ENCODE results near the gene C1orf226. TPM values are rescaled to one million over a fixed set of nuclear protein-coding genes. Genes with fewer than 3 reads are reported as not detected.

The C1orf226 gene
- polyA plus RNA-seq, 1 donor: 17.1 TPM

DNA sequence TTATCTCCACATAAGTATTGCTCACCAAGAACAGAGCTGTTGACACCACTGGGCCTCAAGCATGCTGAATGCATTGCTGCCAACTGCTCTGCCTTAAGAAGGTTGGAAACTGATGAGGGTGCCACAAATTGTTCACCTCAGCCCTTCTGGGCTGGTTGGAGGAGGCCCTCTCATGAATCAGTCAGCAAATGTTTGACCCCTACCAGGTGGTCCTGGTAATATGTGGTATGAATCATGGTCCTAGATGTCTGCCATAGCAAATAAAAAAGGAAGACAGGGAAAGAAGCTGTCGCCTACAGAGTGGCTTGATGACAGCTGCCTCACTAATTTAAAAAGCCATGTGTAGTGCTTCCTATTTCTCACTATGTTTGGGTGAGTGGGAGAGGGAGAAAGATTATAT is 17.0 kb upstream of the C1orf226 start:
- Histone ChIP-seq H3K4me3 (ENCODE audit: low read length) (no peak overlapping the region), H3K9me3 (ENCODE audit: control insufficient read depth, low read depth, low read length) (peaks cover 5% of the 10 kb centered on the region), H3K36me3 (ENCODE audit: control insufficient read depth, insufficient read depth, low read length) (peaks cover 6% of the 10 kb centered on the region), H3K4me1 (ENCODE audit: control insufficient read depth, insufficient read depth, low read length) (peaks cover 10% of the 10 kb centered on the region), H3K27ac (ENCODE audit: low read length) (no peak overlapping the region), H3K27me3 (ENCODE audit: control insufficient read depth, insufficient read depth, low read length) (no peaks in the 10 kb centered on the region)
- no peak for DNase-seq
- no CpG with 5 or more reads among the region's 1 CpG for WGBS (ENCODE audit: insufficient coverage, low lambda C conversion rate)

DNA sequence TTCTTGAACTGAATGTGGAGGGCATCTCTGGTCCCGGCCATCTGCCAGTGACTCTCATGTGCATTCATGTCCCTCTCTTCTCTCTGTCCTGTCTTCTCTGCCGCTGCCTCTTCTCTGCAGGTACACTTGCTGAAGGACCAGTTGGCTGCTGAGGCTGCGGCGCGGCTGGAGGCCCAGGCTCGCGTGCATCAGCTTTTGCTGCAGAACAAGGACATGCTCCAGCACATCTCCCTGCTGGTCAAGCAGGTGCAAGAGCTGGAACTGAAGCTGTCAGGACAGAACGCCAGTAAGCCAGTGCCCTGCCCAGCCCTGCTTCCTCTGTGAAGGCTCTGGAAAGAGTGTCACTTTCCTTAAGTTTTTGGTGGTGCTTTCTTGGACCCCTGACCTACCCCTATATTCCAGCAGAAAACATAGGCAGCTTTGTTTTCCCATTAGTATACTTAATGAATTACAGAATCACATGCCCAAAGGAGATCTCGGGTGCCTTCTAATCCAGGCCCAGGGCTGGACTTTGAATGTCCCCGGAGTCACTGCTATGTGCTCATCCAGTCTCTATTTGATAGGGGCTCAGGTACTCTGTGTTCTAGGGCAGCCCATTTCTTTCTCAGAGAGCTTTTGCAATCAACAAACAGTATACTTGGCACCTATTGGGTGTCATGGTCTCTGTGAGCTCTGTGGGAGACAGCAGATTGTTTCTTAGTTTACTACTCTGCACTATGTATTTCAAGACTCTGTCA is 16.1 kb upstream of the C1orf226 start:
- Histone ChIP-seq H3K27me3 (ENCODE audit: control insufficient read depth, insufficient read depth, low read length) (no peaks in the 10 kb centered on the region), H3K4me1 (ENCODE audit: control insufficient read depth, insufficient read depth, low read length) (peaks cover 10% of the 10 kb centered on the region), H3K36me3 (ENCODE audit: control insufficient read depth, insufficient read depth, low read length) (peaks cover 3% of the 10 kb centered on the region), H3K9me3 (ENCODE audit: control insufficient read depth, low read depth, low read length) (peaks cover 5% of the 10 kb centered on the region), H3K27ac (ENCODE audit: low read length) (no peak overlapping the region), H3K4me3 (ENCODE audit: low read length) (no peak overlapping the region)
- peak; percentile 57 to 72 for DNase-seq
- no CpG with 5 or more reads among the region's 10 CpGs for WGBS (ENCODE audit: insufficient coverage, low lambda C conversion rate)

DNA sequence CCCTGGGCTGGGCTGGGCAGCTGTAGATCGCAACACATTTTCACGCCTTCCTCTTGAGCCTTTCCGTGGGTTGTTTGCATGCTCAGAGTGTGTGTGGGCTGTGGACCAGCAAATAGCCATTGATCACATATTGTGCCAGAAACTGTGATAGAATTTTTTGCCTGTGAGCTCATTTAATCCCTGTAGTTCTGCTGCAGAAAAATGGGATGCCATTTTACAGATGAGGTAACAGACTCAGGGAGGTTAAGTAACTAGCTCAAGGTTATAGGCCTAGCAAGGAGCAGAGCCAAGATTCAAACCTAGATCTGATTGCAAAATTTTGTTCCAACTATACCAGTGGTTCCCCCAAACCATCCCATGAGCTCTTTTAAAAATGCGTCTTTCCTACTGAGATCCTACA is 15.4 kb upstream of the C1orf226 start:
- no peak for DNase-seq
- Histone ChIP-seq H3K36me3 (ENCODE audit: control insufficient read depth, insufficient read depth, low read length) (peaks cover 3% of the 10 kb centered on the region), H3K4me3 (ENCODE audit: low read length) (no peak overlapping the region), H3K27ac (ENCODE audit: low read length) (no peak overlapping the region), H3K9me3 (ENCODE audit: control insufficient read depth, low read depth, low read length) (peaks cover 5% of the 10 kb centered on the region), H3K4me1 (ENCODE audit: control insufficient read depth, insufficient read depth, low read length) (peaks cover 10% of the 10 kb centered on the region), H3K27me3 (ENCODE audit: control insufficient read depth, insufficient read depth, low read length) (no peaks in the 10 kb centered on the region)
- 100% methylated on average over 1 of the region's 4 CpGs for WGBS (ENCODE audit: insufficient coverage, low lambda C conversion rate)

DNA sequence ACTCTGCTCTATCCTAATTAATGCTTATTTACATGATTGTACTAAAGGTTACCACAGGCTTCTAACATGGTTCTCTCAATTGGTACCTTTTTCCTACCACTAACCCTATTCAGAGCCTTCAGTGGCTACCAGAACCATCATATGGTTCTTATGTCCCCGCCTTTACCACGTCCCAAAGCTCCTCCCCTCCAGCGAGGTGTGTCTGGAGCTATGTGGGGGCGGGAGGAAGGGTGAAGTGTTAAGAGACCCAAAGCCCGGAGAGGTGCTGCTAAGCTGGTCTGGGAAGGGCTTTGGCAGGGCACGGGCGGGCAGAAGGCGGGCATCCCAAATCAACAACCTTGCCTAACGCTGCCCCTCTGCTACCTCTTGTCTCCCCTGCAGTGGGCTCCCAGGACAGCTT is 14.9 kb upstream of the C1orf226 start:
- no peak for DNase-seq
- peaks cover 3% of the 10 kb centered on the region for H3K36me3 ChIP-seq (ENCODE audit: control insufficient read depth, insufficient read depth, low read length)
- H3K27me3 ChIP-seq (ENCODE audit: control insufficient read depth, insufficient read depth, low read length): no peaks in the 10 kb centered on the region
- H3K4me1 ChIP-seq (ENCODE audit: control insufficient read depth, insufficient read depth, low read length): peaks cover 10% of the 10 kb centered on the region
- WGBS (ENCODE audit: insufficient coverage, low lambda C conversion rate): no CpG with 5 or more reads among the region's 9 CpGs
- no peak overlapping the region for H3K27ac ChIP-seq (ENCODE audit: low read length)
- peak overlapping the region; percentile 14 for H3K4me3 ChIP-seq (ENCODE audit: low read length)
- peaks cover 5% of the 10 kb centered on the region for H3K9me3 ChIP-seq (ENCODE audit: control insufficient read depth, low read depth, low read length)

DNA sequence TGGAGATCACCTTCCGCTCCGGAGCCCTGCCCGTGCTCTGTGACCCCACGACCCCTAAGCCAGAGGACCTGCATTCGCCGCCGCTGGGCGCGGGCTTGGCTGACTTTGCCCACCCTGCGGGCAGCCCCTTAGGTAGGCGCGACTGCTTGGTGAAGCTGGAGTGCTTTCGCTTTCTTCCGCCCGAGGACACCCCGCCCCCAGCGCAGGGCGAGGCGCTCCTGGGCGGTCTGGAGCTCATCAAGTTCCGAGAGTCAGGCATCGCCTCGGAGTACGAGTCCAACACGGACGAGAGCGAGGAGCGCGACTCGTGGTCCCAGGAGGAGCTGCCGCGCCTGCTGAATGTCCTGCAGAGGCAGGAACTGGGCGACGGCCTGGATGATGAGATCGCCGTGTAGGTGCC is 14.5 kb upstream of the C1orf226 start:
- H3K36me3 ChIP-seq (ENCODE audit: control insufficient read depth, insufficient read depth, low read length): peaks cover 3% of the 10 kb centered on the region

DNA sequence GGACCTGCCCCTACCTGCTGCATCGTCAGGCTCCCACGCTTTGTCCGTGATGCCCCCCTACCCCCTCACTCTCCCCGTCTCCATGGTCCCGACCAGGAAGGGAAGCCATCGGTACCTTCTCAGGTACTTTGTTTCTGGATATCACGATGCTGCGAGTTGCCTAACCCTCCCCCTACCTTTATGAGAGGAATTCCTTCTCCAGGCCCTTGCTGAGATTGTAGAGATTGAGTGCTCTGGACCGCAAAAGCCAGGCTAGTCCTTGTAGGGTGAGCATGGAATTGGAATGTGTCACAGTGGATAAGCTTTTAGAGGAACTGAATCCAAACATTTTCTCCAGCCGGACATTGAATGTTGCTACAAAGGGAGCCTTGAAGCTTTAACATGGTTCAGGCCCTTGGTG is 13.8 kb upstream of the C1orf226 start:
- DNase-seq: no peak
- no peak overlapping the region for H3K4me3 ChIP-seq (ENCODE audit: low read length)
- peaks cover 5% of the 10 kb centered on the region for H3K9me3 ChIP-seq (ENCODE audit: control insufficient read depth, low read depth, low read length)
- H3K27me3 ChIP-seq (ENCODE audit: control insufficient read depth, insufficient read depth, low read length): no peaks in the 10 kb centered on the region
- WGBS (ENCODE audit: insufficient coverage, low lambda C conversion rate): 88% methylated on average over 3 of the region's 10 CpGs
- H3K27ac ChIP-seq (ENCODE audit: low read length): no peak overlapping the region
- peaks cover 3% of the 10 kb centered on the region for H3K36me3 ChIP-seq (ENCODE audit: control insufficient read depth, insufficient read depth, low read length)
- peaks cover 10% of the 10 kb centered on the region for H3K4me1 ChIP-seq (ENCODE audit: control insufficient read depth, insufficient read depth, low read length)

More for the DNA sequence above, 14.5 kb upstream of the C1orf226 start:
- Histone ChIP-seq H3K27me3 (ENCODE audit: control insufficient read depth, insufficient read depth, low read length) (no peaks in the 10 kb centered on the region), H3K9me3 (ENCODE audit: control insufficient read depth, low read depth, low read length) (peaks cover 5% of the 10 kb centered on the region), H3K27ac (ENCODE audit: low read length) (no peak overlapping the region), H3K4me1 (ENCODE audit: control insufficient read depth, insufficient read depth, low read length) (peaks cover 10% of the 10 kb centered on the region), H3K4me3 (ENCODE audit: low read length) (peak overlapping the region; percentile 14)
- WGBS (ENCODE audit: insufficient coverage, low lambda C conversion rate): 95% methylated on average over 4 of the region's 36 CpGs
- DNase-seq: no peak

DNA sequence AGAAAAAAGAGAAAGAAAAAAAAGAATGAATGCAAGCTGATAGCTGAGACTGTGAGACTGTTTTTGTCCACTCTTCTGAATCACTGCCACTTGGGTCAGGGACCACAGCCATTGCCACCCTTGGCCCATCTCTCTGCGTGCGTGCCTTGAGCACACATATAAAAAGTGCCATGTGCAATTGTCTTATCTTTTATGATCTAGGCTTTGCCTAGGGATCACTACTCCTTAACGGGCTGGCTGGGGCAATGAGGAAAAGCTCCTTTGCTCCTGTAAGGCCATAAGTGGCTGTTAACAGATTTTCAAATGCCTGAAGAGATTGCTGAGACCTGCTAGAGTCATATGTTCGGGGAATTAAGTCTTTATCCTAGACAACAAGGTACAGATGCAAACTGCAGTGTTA is 13.1 kb upstream of the C1orf226 start:
- Histone ChIP-seq H3K9me3 (ENCODE audit: control insufficient read depth, low read depth, low read length) (peaks cover 5% of the 10 kb centered on the region), H3K4me3 (ENCODE audit: low read length) (no peak overlapping the region), H3K4me1 (ENCODE audit: control insufficient read depth, insufficient read depth, low read length) (peaks cover 10% of the 10 kb centered on the region), H3K27me3 (ENCODE audit: control insufficient read depth, insufficient read depth, low read length) (no peaks in the 10 kb centered on the region), H3K36me3 (ENCODE audit: control insufficient read depth, insufficient read depth, low read length) (peaks cover 3% of the 10 kb centered on the region), H3K27ac (ENCODE audit: low read length) (no peak overlapping the region)
- no CpG with 5 or more reads among the region's 4 CpGs for WGBS (ENCODE audit: insufficient coverage, low lambda C conversion rate)
- DNase-seq: no peak

DNA sequence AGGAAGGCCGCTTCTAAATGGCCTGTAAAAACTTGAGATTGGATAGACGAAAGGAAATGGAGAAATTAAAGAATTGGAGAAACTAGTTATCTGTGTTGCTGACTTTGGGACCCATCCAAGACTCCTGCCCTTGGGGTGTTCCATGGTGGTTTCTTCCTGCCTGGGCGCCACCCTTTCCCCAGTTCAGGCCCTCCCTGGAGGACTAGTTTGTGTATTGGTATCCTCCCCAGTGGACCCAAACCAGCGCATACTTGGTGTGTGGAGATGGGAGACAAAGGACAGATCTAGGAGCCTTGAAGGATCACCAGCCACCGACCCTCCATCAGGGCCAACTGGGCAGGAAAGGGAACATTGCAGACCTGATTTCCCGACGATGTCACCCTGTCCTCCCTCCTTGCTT is 12.0 kb upstream of the C1orf226 start:
- no peak for DNase-seq
- no CpG with 5 or more reads among the region's 7 CpGs for WGBS (ENCODE audit: insufficient coverage, low lambda C conversion rate)
- H3K27me3 ChIP-seq (ENCODE audit: control insufficient read depth, insufficient read depth, low read length): no peaks in the 10 kb centered on the region
- H3K4me1 ChIP-seq (ENCODE audit: control insufficient read depth, insufficient read depth, low read length): peaks cover 10% of the 10 kb centered on the region
- H3K4me3 ChIP-seq (ENCODE audit: low read length): no peak overlapping the region
- peaks cover 3% of the 10 kb centered on the region for H3K36me3 ChIP-seq (ENCODE audit: control insufficient read depth, insufficient read depth, low read length)
- H3K27ac ChIP-seq (ENCODE audit: low read length): no peak overlapping the region
- H3K9me3 ChIP-seq (ENCODE audit: control insufficient read depth, low read depth, low read length): peaks cover 5% of the 10 kb centered on the region

DNA sequence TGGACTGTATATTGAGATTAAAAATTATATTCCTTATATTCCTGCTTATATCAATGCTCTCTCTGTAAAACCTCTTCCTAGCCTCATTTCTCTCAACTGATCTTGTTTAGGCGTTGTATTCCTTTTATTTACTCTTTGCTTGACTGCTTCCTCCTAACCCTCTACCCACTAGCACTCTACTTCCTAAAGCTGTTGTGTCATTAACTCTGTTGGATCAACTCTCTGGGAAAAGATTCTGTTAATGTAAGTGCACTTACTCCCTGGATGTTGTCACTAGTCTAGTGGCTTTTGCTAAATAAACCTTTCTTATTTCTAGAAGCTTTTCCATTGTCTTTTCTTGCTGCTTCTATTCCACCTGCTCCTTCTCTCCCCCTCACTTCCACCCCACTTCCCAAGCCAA is 11.4 kb upstream of the C1orf226 start:
- Histone ChIP-seq H3K9me3 (ENCODE audit: control insufficient read depth, low read depth, low read length) (peaks cover 5% of the 10 kb centered on the region), H3K4me1 (ENCODE audit: control insufficient read depth, insufficient read depth, low read length) (peaks cover 9% of the 10 kb centered on the region), H3K4me3 (ENCODE audit: low read length) (no peak overlapping the region), H3K27ac (ENCODE audit: low read length) (no peak overlapping the region), H3K27me3 (ENCODE audit: control insufficient read depth, insufficient read depth, low read length) (no peaks in the 10 kb centered on the region), H3K36me3 (ENCODE audit: control insufficient read depth, insufficient read depth, low read length) (peaks cover 3% of the 10 kb centered on the region)
- no peak for DNase-seq
- 100% methylated on average over 1 of the region's 1 CpG for WGBS (ENCODE audit: insufficient coverage, low lambda C conversion rate)

DNA sequence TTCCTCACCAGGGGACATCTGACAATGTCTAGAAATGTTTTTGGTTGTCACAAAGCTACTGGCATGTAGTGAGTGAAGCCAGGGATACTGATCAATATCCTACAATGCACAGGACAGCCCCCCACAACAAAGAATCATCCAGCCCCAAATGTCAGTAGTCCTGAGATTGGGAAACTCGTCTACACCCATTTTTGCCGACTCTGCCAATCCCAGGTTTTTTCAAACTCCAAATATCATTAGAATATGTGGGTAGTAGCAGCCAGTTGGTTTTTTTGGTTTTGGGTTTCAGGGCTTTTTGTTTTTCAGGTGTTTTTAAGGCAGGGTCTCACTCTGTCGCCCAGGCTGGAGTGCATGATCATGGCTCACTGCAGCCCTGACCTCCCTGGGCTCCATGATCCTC is 10.8 kb upstream of the C1orf226 start:
- Histone ChIP-seq H3K27me3 (ENCODE audit: control insufficient read depth, insufficient read depth, low read length) (no peaks in the 10 kb centered on the region), H3K4me3 (ENCODE audit: low read length) (no peak overlapping the region), H3K4me1 (ENCODE audit: control insufficient read depth, insufficient read depth, low read length) (peaks cover 6% of the 10 kb centered on the region), H3K9me3 (ENCODE audit: control insufficient read depth, low read depth, low read length) (peaks cover 5% of the 10 kb centered on the region), H3K36me3 (ENCODE audit: control insufficient read depth, insufficient read depth, low read length) (peaks cover 3% of the 10 kb centered on the region), H3K27ac (ENCODE audit: low read length) (no peak overlapping the region)
- no peak for DNase-seq
- no CpG with 5 or more reads among the region's 3 CpGs for WGBS (ENCODE audit: insufficient coverage, low lambda C conversion rate)

DNA sequence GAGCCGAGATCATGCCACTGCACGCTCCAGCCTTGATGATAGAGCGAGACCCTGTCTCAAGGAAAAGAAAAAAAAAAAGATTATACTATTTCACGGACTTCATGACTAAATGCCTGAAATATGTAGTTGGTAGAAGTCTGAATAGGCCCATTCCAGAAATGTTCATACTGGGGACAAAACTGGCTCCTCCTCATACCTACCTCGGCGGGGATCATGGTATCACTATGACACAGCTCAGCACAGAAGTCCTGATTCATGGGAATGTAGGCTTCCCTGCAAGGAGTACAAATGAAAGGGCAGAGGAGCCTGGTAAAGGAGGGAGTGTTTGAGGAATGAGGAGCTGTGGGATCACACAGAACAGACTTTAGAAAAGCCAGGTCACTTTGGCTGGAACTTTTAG is 9.9 kb upstream of the C1orf226 start:
- Histone ChIP-seq H3K36me3 (ENCODE audit: control insufficient read depth, insufficient read depth, low read length) (peaks cover 3% of the 10 kb centered on the region), H3K27ac (ENCODE audit: low read length) (no peak overlapping the region)

More for the DNA sequence above, 9.9 kb upstream of the C1orf226 start:
- peaks cover 5% of the 10 kb centered on the region for H3K9me3 ChIP-seq (ENCODE audit: control insufficient read depth, low read depth, low read length)
- WGBS (ENCODE audit: insufficient coverage, low lambda C conversion rate): no CpG with 5 or more reads among the region's 6 CpGs
- no peaks in the 10 kb centered on the region for H3K4me1 ChIP-seq (ENCODE audit: control insufficient read depth, insufficient read depth, low read length)
- no peak overlapping the region for H3K4me3 ChIP-seq (ENCODE audit: low read length)
- H3K27me3 ChIP-seq (ENCODE audit: control insufficient read depth, insufficient read depth, low read length): no peaks in the 10 kb centered on the region
- no peak for DNase-seq
